ENCODE results near the gene NR3C1.

DNA sequence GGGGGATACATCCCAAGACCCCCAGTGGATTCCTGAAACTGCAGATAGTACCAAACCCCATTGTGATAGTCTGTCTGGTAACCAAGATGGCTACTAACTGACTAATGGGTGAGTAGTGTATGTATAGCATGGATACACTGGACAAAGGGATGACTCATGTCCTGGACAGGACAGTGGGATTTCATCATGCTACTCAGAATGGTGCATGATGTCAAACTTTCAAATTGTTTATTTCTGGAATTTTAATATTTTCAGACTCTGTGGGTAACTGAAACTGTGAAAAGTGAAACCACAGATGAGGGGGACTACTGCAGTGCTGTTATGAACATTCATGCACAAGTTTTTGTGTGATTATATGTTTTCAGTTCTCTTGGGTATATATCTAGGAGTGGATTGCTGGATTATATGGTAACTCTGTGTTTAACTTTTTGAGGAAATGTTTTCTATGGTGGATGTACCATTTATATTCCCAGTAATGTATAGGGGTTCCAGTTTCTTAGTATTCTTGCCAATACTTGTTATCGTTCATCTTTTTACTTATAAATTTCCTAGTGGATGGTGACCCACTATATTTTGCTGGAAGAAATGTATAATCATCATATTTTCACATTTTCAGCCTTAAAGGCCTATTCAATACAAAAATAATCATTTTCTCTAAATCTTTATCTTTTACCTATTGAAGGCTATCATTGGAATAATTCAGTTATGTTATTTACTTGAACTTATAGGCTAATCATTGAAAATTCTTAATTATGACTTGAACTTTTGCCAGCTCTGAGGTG lies 140.9 kb downstream of the NR3C1 start:
- TF ChIP-seq, protein P1, sequence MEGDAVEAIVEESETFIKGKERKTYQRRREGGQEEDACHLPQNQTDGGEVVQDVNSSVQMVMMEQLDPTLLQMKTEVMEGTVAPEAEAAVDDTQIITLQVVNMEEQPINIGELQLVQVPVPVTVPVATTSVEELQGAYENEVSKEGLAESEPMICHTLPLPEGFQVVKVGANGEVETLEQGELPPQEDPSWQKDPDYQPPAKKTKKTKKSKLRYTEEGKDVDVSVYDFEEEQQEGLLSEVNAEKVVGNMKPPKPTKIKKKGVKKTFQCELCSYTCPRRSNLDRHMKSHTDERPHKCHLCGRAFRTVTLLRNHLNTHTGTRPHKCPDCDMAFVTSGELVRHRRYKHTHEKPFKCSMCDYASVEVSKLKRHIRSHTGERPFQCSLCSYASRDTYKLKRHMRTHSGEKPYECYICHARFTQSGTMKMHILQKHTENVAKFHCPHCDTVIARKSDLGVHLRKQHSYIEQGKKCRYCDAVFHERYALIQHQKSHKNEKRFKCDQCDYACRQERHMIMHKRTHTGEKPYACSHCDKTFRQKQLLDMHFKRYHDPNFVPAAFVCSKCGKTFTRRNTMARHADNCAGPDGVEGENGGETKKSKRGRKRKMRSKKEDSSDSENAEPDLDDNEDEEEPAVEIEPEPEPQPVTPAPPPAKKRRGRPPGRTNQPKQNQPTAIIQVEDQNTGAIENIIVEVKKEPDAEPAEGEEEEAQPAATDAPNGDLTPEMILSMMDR (IDR thresholded peaks at IDR 0.05): no peak
- no peak for TF ChIP-seq POLR2AphosphoS5 (IDR thresholded peaks at IDR 0.05)
